Measurements from ENCODE around the gene DLGAP1.

GRCh38 chr18:3993941-3994687 is 461.0 kb downstream of the DLGAP1 start:
- TF ChIP-seq CTCF (IDR thresholded peaks at IDR 0.05) (no peak), POLR2AphosphoS5 (IDR thresholded peaks at IDR 0.05) (no peak)

Data from gastroesophageal sphincter (tissue), 3 donors.